Astrocyte of the cerebellum (primary cell): ENCODE data around the gene ORC4.
A peak's percentile ranks its signal among the peaks of the same experiment; 100 is the strongest.

ENCODE experiments used
- DNase-seq: peaks from one replicate; pipeline ENCODE4 v3.0.0-alpha.2; 2011; ENCODE audit warnings: low read depth
- H3K4me3 ChIP-seq: 2 replicates; pipeline ENCODE4 v1.5.1; 2011; ENCODE audit warnings: mild to moderate bottlenecking, low read depth, low read length, moderate library complexity
- in situ Hi-C: cut with HindIII; loops from 2 replicates; pipeline ENCODE4 v1.10.0; 2017; ENCODE audit warnings: low sequenced_read_pairs
- TF ChIP-seq, protein P1 (sequence below): IDR thresholded peaks from 2 replicates; pipeline ENCODE4 v1.5.1; 2012; ENCODE audit warnings: low read length, low read depth, moderate library complexity, mild to moderate bottlenecking; ENCODE audit errors: missing control alignments

ORC4 gene

DNA sequence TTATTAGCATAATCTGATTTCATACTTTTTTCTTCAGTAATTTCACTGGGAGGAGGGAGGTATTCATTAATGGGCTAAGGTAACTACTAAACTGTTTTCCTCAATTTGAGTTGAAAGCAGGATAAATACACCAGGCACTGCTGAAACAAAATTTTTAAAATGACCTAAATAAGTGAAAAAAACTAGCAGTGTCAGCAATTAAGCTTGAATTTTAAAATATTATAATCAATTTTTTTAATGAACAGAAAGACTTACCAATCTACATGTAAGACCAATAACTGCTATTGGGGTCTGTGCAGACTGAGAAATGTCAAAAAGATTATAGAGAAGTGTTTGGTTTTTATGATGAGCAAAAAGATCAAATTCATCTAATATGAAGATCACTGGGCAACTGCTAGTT is 68.4 kb downstream of the ORC4 start:
- in situ Hi-C loops, result no loop called here
- no peak for DNase-seq
- TF ChIP-seq, protein P1, sequence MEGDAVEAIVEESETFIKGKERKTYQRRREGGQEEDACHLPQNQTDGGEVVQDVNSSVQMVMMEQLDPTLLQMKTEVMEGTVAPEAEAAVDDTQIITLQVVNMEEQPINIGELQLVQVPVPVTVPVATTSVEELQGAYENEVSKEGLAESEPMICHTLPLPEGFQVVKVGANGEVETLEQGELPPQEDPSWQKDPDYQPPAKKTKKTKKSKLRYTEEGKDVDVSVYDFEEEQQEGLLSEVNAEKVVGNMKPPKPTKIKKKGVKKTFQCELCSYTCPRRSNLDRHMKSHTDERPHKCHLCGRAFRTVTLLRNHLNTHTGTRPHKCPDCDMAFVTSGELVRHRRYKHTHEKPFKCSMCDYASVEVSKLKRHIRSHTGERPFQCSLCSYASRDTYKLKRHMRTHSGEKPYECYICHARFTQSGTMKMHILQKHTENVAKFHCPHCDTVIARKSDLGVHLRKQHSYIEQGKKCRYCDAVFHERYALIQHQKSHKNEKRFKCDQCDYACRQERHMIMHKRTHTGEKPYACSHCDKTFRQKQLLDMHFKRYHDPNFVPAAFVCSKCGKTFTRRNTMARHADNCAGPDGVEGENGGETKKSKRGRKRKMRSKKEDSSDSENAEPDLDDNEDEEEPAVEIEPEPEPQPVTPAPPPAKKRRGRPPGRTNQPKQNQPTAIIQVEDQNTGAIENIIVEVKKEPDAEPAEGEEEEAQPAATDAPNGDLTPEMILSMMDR, result no peak
- H3K4me3 ChIP-seq, result no peak overlapping the region

DNA sequence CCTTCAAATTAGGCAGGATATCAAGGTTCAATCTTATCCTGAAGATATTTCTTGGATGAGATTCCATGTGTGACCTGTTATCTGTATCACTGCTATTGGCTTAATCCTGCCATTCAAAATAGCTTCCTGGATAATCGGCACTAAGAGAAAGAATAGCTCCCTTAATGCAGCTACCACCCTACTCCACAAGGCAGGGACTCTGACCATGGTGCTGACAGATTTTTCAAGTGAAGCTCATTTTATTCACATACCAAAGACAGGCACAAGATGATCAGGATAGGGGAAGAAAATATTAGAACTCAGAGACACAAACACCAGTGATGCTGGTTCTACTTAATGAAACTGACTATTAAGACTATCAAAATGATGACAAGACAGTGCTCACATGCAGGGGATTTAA is 74.9 kb downstream of the ORC4 start:
- TF ChIP-seq, protein P1, result no peak
- H3K4me3 ChIP-seq, result no peak overlapping the region
- DNase-seq, result peak; percentile 13
- in situ Hi-C loops, result no loop called here

DNA sequence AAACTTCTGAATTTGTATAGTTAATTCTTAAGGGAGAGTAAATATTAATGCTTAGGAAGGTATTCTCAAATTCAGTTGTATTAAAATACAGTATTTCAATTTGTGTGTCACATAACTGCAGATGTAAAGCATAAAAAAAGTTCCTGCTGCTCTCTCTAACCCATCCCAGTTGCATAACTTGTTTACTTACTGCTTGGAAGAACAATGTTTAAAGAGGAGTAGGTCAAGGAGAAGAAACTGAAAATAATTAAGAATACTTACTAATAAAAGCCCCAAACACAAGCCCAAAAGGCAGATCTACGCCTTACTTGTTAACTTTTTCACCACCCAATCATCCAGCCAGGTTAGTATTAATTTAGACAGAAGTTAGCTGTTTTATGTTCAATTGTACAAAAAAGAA is 81.2 kb downstream of the ORC4 start:
- H3K4me3 ChIP-seq, result no peak overlapping the region
- in situ Hi-C loops, result no loop called here
- DNase-seq, result no peak
- TF ChIP-seq, protein P1, result no peak

DNA sequence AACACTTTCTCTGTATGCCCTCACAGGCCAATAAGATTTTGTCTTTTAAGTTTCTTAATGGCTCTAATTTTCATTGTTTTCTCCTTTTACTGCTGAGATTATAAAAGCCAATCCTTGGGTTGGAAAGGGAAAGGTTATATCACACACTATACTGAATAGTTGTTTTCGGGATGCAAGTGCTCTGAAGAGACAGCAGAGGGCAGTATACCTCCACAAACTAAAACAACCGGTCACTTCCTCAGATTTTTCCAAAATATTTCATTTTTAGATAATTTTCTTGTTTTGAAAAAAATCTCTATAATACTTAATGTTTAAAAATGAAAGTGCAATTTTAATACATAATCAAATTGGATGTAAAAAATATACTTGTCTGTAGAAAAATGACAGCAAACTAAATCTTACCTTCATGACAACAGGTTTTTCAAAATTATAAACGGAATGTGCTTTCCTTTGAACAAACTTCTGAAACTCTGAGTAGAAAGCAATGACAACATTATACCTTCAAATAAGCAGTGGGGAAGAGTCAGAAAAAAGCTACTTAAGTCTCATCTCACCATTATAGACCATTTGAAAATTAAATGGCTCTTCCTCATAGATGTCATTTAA is 82.7 kb downstream of the ORC4 start:
- H3K4me3 ChIP-seq, result no peak overlapping the region
- in situ Hi-C loops, result no loop called here
- peak; percentile 3 for DNase-seq
- TF ChIP-seq, protein P1, result peak; percentile 85

DNA sequence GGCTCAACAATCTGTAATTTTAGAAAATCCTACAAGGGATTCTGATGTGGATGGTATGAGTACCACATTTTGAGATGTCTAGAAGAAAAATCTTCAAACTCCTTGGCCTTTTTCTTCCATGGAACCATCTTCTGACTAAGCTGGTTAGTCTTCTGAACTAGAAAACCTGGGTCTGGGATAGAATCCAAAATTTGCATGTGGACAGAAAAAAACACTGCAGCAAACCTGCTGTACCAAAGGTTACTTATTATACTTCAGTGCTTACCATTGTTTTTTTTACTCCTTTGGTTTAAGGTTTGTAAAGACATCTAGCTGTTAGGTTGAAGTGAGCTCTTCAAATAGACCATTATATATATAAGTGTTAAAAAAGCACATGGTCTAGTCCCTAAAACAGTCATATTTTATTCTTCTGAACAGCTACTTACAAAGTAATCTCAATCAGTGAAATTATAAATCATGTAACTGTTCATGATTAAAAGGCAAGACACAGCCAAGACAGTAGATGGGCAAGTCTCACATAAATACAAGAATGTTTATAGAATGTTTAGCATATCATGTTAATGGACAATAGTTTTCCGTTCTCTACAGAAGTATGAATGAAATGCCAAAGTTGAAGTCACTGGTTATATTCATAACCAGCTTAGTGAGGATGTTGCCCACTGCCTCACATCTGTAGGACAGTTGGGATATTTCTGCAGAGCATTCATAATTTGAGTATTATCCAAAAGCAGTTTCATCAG is 85.5 kb downstream of the ORC4 start:
- peak; percentile 13 for DNase-seq
- H3K4me3 ChIP-seq, result no peak overlapping the region
- TF ChIP-seq, protein P1, result no peak
- in situ Hi-C loops, result no loop called here

DNA sequence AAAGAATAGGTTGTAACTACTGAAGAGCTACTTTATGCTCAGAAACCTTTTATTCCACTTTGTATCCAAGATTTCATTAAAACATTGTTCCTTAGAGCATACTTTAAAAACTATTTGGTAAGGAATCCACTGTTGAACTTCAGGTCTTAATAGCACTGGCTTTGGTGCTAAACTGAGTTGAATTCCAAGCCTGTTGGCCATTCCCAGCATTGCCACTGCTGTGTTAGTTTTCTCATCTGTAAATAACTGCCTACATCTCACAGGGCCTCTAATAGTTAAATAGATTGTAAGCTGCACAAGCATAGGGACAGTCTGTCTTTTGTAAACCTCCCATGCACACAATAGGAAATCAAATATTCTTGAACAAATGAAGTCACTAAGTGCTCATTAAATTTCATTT is 86.6 kb downstream of the ORC4 start:
- in situ Hi-C loops, result no loop called here
- H3K4me3 ChIP-seq, result no peak overlapping the region
- DNase-seq, result no peak
- TF ChIP-seq, protein P1, result no peak
